GM12872 (cell line): ENCODE data around the gene COL5A1.

ENCODE experiments used
- TF ChIP-seq, protein P1 (sequence below): IDR thresholded peaks from 3 replicates; pipeline ENCODE4 v1.5.1; 2011; ENCODE audit warnings: low read depth, mild to moderate bottlenecking, low read length, moderate library complexity; ENCODE audit not compliant: insufficient read depth

COL5A1 gene

GRCh38 chr9:134834957-134835419, 193.4 kb downstream of the COL5A1 start:
- TF ChIP-seq, protein P1, sequence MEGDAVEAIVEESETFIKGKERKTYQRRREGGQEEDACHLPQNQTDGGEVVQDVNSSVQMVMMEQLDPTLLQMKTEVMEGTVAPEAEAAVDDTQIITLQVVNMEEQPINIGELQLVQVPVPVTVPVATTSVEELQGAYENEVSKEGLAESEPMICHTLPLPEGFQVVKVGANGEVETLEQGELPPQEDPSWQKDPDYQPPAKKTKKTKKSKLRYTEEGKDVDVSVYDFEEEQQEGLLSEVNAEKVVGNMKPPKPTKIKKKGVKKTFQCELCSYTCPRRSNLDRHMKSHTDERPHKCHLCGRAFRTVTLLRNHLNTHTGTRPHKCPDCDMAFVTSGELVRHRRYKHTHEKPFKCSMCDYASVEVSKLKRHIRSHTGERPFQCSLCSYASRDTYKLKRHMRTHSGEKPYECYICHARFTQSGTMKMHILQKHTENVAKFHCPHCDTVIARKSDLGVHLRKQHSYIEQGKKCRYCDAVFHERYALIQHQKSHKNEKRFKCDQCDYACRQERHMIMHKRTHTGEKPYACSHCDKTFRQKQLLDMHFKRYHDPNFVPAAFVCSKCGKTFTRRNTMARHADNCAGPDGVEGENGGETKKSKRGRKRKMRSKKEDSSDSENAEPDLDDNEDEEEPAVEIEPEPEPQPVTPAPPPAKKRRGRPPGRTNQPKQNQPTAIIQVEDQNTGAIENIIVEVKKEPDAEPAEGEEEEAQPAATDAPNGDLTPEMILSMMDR: no peak

GRCh38 chr9:134835448-134835847, 193.8 kb downstream of the COL5A1 start:
- TF ChIP-seq, protein P1: no peak

DNA sequence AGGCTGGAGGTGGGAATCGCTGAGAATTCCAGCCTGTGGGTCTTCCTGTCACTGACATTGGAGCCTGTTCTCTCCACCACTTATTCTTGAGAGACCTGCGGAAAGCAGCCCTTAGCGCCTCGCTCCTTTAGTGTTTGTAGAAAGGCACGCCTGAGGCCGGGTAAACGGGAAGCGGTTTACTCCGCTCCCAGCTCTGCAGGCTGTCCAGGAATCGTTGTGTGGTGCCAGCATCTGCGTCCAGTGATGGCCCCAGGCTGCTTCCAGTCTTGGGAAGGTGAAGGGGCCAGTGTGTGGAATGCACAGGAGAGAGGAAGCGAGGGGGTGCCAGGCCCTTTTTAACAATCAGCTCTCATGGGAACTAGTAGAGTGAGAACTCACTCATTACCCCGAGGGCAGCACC, 194.4 kb downstream of the COL5A1 start:
- TF ChIP-seq, protein P1: no peak

DNA sequence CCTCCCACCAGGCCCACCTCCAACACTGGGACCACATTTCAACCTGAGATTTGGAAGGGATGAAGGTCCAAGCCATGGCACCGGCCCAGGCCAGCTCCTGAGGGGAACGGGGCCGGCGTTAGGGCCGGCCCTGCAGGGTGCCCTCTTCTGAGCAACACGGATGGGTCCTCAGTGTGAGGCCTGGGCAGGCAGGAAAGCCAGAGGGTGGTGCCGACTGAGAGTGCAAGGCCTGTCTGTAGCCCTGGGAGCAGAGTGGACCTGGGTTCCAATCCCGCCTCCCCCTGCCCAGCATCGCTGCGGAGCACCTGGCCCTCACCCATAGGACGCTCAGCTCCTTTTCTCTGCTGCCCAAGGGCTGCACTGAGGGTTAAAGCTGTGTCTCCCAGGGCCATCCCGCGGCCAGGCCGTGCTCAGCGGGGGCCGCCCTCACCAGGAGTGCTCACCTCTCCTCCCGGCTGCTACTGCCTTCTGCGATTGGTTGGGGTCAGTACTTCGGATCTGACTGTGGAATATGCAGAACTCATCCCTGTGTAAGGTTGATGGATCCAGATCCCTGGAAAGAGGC, 194.9 kb downstream of the COL5A1 start:
- TF ChIP-seq, protein P1: no peak

DNA sequence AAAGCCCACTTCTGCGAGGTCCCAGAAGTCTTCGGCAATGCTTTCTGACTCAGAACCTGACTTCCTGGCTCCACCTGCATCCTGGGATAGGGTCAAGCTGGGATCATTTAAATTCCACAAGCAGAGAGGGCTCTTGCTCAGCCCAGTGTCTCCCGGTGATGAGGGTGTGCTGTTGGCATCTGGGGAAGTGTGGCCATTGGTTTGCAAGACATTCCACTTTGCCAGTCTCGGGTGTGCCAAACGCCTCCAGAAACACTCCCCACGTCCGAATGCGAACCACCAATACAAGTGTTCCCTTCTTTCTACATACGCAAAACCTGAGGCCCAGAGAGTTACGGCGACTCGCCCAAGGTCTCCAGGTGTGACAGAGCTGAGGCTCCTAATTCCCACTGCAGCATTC, 195.9 kb downstream of the COL5A1 start:
- TF ChIP-seq, protein P1: no peak

GRCh38 chr9:134838651-134839454, 197.2 kb downstream of the COL5A1 start:
- TF ChIP-seq, protein P1: no peak

DNA sequence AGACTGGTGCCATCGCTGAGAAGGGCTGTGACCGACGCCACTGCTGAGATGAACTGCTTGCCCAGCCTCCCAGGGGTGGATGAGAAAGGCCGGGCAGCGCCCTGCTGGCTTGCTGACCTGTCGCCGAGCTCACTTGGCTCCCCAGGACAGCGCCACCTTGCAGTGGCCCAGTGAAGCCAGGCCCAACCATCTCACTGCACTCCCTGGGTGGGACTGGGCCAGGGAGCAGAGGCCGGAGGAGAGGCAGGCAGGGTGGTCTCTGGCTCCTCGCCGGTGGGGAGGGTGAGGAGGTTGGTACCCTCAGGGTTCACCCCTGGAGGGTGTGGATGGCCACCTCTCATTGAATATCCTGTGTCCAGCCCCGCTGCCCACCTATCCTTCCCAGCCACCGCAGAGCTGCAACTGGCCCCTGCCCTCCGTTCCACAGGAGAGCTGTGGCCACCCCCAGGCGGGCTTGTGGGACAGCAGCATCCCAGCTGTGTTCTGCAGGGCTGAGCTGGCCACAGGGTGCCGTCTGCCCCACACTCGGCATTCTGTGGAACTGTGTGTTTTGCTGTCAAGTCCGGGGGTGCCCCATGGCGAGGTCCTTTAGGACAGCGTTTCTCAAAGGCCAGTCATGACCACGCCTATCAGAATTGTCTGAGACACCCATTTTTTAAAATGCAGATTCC, 198.0 kb downstream of the COL5A1 start:
- TF ChIP-seq, protein P1: peak; percentile 27; the same call in 1 of the 3 replicates
